PFSK-1 (cell line): ENCODE data around the gene IRF7.

Experiments used
- FOXP2 ChIP-seq: optimal IDR thresholded peaks from 2 replicates; pipeline ENCODE3; 2011; ENCODE audit warnings: borderline replicate concordance, control low read depth, inconsistent platforms; ENCODE audit not compliant: insufficient read depth; ENCODE audit errors: extremely low read length, extremely low read depth
- POLR2AphosphoS5 ChIP-seq: IDR thresholded peaks from 2 replicates; pipeline ENCODE4 v1.6.1; 2012; ENCODE audit warnings: low read depth, mild to moderate bottlenecking, control low read depth, low read length, moderate library complexity
- REST ChIP-seq, 2 experiments: IDR thresholded peaks; 2 replicates each; pipeline versions ENCODE4 v1.6.1 to v1.8.0; 2011 to 2012; ENCODE audit warnings: low read depth in 2 of 2, low read length in 2 of 2, control low read depth in 1 of 2, inconsistent platforms in 1 of 2, mild to moderate bottlenecking in 1 of 2, moderate library complexity in 1 of 2; ENCODE audit not compliant: insufficient read depth in 1 of 2
- SIN3A ChIP-seq: IDR thresholded peaks from 2 replicates; pipeline ENCODE4 v1.6.1; 2012; ENCODE audit warnings: mild to moderate bottlenecking, low read length, moderate library complexity, borderline replicate concordance; ENCODE audit not compliant: insufficient read depth
- TAF1 ChIP-seq: IDR thresholded peaks from 2 replicates; pipeline ENCODE4 v1.6.1; 2012; ENCODE audit warnings: low read length, control low read depth, borderline replicate concordance; ENCODE audit not compliant: insufficient read depth

Gene IRF7

GRCh38 chr11:565921-566509 is 49.7 kb downstream of the IRF7 start:
- TF ChIP-seq SIN3A (no peak), POLR2AphosphoS5 (0 out of 2 replicates have a peak, but pooled peaks have one; percentile 40)

- no peak for TF ChIP-seq POLR2AphosphoS5
- no peak for TF ChIP-seq FOXP2
- TF ChIP-seq TAF1: no peak
- no peak for TF ChIP-seq SIN3A
- TF ChIP-seq REST (IDR thresholded peaks at IDR 0.05; ENCODE audit: insufficient read depth in 1 of 2, low read depth in 2 of 2, low read length in 2 of 2): no peak
Measured at GRCh38 chr11:563812-564578, 51.8 kb downstream of the IRF7 start.

- TF ChIP-seq POLR2AphosphoS5: no peak
- no peak for TF ChIP-seq TAF1
- TF ChIP-seq FOXP2: no peak
- TF ChIP-seq REST (IDR thresholded peaks at IDR 0.05; ENCODE audit: insufficient read depth in 1 of 2, low read depth in 2 of 2, low read length in 2 of 2): no peak
- no peak for TF ChIP-seq SIN3A
Measured at GRCh38 chr11:563066-563811, 52.5 kb downstream of the IRF7 start.
